ENCODE results near the gene NT5C1A. TPM values are rescaled to one million over a fixed set of nuclear protein-coding genes. Genes with fewer than 3 reads are reported as not detected.

Gene NT5C1A
- total and polyA plus RNA-seq, 11 donors, result 2.0 to 46.6 (median 17.2) TPM

DNA sequence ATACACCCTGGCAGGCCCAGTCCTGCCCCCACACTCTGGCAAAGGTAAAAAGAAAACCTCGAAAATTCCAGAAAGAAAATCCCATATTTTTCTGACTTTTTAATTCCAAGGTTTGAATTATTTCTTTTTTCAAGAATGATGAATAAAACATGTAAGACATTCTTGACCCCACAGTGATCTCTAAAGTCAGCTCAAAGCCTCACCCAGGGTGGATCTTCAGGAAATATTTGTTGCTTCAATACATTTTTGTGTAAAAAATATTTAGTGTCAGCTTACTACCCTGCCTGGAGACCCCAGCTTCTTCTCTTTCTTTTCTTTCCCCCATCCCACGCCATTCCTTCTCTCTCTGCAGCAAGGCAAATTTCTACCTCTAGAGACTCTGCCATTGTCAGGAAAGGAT is 7.0 kb upstream of the NT5C1A start:
- DNase-seq (no peak), ATAC-seq (no peak)
- H3K27me3 ChIP-seq, result peaks cover 4 to 30% (median 18%) of the 10 kb centered on the region in 9 donors
- no peaks in the 10 kb centered on the region for H3K9me3 ChIP-seq
- no peaks in the 10 kb centered on the region for H3K36me3 ChIP-seq
- H3K27ac ChIP-seq, result no peak overlapping the region
- no peaks in the 10 kb centered on the region for H3K4me1 ChIP-seq
- intact Hi-C loops (cut with DNase I), result loop anchor here in 1 of 10 donors (5.0 kb wide), 1 partner anchor 33 kb away; no protein-coding TSS in a partner anchor
- WGBS, 4 donors, result 72 to 85% (median 81%) methylated on average over 2 of the region's 2 CpGs
- TF ChIP-seq POLR2A (IDR thresholded peaks at IDR 0.05), result no peak
- H3K4me3 ChIP-seq, result no peak overlapping the region

DNA sequence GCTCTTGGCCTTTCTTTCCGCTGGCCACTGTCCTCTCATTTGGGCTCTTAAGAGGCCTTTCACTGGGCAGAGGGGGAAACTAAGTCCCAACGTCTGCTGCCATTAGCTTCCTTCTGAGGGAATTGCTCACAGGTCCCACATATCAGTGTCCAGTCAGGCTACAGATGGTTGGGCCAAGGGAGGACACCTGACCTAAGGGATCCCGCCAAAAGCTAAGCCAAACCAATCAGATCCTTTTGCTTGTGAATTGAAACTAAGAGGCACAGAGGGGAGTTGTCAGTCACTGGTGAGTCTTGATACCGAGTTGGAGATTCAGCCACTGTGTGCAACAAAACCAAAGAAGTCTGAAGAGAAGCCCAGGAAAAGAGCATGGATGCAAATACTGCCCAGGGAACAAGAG is 5.7 kb upstream of the NT5C1A start:
- DNase-seq, result no peak
- peaks cover 0 to 4% (median 0%) of the 10 kb centered on the region in 12 donors for H3K4me1 ChIP-seq
- H3K36me3 ChIP-seq, result no peaks in the 10 kb centered on the region
- peaks cover 0 to 19% (median 11%) of the 10 kb centered on the region in 9 donors for H3K27me3 ChIP-seq
- intact Hi-C loops (cut with DNase I), result loop anchor here in 1 of 10 donors (5.0 kb wide), 1 partner anchor 35 kb away; no protein-coding TSS in a partner anchor
- WGBS, 4 donors, result 78 to 88% (median 82%) methylated on average over 3 to 4 of the region's 4 CpGs
- H3K4me3 ChIP-seq, result no peak overlapping the region
- ATAC-seq, result no peak
- no peaks in the 10 kb centered on the region for H3K9me3 ChIP-seq
- H3K27ac ChIP-seq, result no peak overlapping the region
- TF ChIP-seq POLR2A (IDR thresholded peaks at IDR 0.05), result no peak
- TF ChIP-seq, protein P1, sequence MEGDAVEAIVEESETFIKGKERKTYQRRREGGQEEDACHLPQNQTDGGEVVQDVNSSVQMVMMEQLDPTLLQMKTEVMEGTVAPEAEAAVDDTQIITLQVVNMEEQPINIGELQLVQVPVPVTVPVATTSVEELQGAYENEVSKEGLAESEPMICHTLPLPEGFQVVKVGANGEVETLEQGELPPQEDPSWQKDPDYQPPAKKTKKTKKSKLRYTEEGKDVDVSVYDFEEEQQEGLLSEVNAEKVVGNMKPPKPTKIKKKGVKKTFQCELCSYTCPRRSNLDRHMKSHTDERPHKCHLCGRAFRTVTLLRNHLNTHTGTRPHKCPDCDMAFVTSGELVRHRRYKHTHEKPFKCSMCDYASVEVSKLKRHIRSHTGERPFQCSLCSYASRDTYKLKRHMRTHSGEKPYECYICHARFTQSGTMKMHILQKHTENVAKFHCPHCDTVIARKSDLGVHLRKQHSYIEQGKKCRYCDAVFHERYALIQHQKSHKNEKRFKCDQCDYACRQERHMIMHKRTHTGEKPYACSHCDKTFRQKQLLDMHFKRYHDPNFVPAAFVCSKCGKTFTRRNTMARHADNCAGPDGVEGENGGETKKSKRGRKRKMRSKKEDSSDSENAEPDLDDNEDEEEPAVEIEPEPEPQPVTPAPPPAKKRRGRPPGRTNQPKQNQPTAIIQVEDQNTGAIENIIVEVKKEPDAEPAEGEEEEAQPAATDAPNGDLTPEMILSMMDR (IDR thresholded peaks at IDR 0.05), result no peak

DNA sequence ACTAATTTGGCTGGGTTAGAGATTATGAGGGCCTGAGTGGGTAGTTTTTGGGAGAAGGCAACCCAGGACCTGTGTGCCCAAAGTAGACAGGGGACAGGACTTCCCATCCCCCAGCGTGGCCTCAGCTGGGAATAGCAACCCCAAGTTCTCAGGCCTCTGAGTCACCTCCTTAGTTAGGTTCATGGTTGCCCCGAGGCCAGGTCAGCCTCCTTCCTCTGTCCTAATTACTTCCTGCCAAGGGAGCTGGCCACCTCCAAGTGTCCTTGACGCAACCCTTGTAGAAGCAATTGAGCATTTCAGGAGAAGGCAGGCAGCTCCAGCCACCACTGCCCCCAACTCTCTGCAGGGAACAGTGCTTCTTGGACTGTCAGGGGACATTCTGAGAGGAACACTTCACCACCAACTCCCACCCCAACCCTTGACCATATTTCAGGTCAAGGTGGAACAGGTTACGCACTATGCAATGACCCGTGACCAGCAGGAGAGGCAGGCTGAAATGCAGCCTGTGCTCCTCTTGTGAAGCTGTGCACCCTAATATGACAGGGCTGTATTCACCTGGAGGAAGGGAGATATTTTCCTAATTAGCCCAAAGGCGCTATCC is 5.1 kb upstream of the NT5C1A start:
- no peak overlapping the region for H3K27ac ChIP-seq

DNA sequence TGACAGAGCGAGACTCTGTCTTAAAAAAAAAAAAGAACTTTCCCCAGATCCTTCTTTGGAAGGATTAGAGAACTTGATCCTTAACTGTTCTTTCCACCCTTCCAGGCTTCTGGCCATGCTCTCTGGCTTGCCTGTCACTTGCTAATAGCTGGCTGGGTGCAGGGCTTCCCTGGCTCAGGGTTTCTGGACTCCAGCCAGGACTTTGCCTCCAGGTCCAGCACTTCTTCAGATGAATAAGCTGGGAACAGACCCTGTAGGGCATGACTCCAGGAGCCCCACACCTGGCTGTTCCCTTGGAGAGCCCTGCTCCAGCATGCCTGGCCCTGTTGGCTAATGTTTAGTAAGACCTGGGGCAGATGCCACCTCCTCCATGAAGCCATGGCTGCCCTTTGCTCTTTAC is 3.3 kb upstream of the NT5C1A start:
- ATAC-seq, result no peak
- H3K4me3 ChIP-seq, result no peak overlapping the region

More for the DNA sequence above, 5.1 kb upstream of the NT5C1A start:
- no peak overlapping the region for H3K4me3 ChIP-seq
- peaks cover 0 to 9% (median 2%) of the 10 kb centered on the region in 12 donors for H3K4me1 ChIP-seq
- H3K9me3 ChIP-seq, result no peaks in the 10 kb centered on the region
- 81 to 100% (median 86%) methylated on average over 4 to 6 of the region's 6 CpGs for WGBS, 4 donors
- DNase-seq (no peak), ATAC-seq (no peak)
- TF ChIP-seq POLR2A (IDR thresholded peaks at IDR 0.05), result no peak
- TF ChIP-seq, protein P1 (IDR thresholded peaks at IDR 0.05), result no peak
- peaks cover 0 to 16% (median 5%) of the 10 kb centered on the region in 9 donors for H3K27me3 ChIP-seq
- intact Hi-C loops (cut with DNase I), result loop anchor here in 1 of 10 donors (5.0 kb wide), 1 partner anchor 35 kb away; no protein-coding TSS in a partner anchor
- no peaks in the 10 kb centered on the region for H3K36me3 ChIP-seq

More for the DNA sequence above, 3.3 kb upstream of the NT5C1A start:
- 78 to 89% (median 88%) methylated on average over 1 of the region's 1 CpG for WGBS, 4 donors
- intact Hi-C loops (cut with DNase I), result loop anchor here in 2 of 10 donors (2.0 to 5.0 kb wide), 2 partner anchors 37 to 40 kb away; no protein-coding TSS in a partner anchor
- Histone ChIP-seq H3K4me1 (peaks cover 0 to 27% (median 12%) of the 10 kb centered on the region in 12 donors), H3K36me3 (no peaks in the 10 kb centered on the region), H3K27ac (no peak overlapping the region), H3K9me3 (no peaks in the 10 kb centered on the region), H3K27me3 (peaks cover 0 to 26% (median 4%) of the 10 kb centered on the region in 9 donors)
- TF ChIP-seq, protein P1 (IDR thresholded peaks at IDR 0.05), result no peak
- no peak for TF ChIP-seq POLR2A (IDR thresholded peaks at IDR 0.05)
- no peak for DNase-seq

All from heart left ventricle (tissue), 16 donors.